GM18519 (cell line): ENCODE results near the gene OXCT1.
A peak's percentile ranks its signal among the peaks of the same experiment; 100 is the strongest.
"Not testable (repeated sequence)": the region's sequence is repeated elsewhere in the genome, so short reads cannot be mapped to it uniquely, and the experiment has no call there.

Experiments
- ATAC-seq: cut with Tn5 transposase; IDR thresholded peaks from one replicate; pipeline ENCODE4 v1.9.1; 2021; ENCODE audit warnings: mild to moderate bottlenecking, moderate library complexity; ENCODE audit not compliant: unreplicated experiment, low FRiP score

OXCT1 gene

GRCh38 chr5:41875121-41875520, 4.9 kb upstream of the OXCT1 start:
- ATAC-seq = no peak

- ATAC-seq = no peak
Measured at GRCh38 chr5:41874512-41875060, 4.4 kb upstream of the OXCT1 start.

- ATAC-seq = no peak
Measured at GRCh38 chr5:41871852-41872251, 1.6 kb upstream of the OXCT1 start.

- ATAC-seq = no peak
Measured at GRCh38 chr5:41870627-41871048, 413 bp upstream of the OXCT1 start.

GRCh38 chr5:41869151-41869723, 988 bp downstream of the OXCT1 start:
- ATAC-seq = no peak

- ATAC-seq = peak; percentile 67
Measured at GRCh38 chr5:41863871-41864486, 6.2 kb downstream of the OXCT1 start.

- ATAC-seq = no peak
Measured at GRCh38 chr5:41858890-41859289, 11.3 kb downstream of the OXCT1 start.

- ATAC-seq = no peak
Measured at GRCh38 chr5:41857989-41858388, 12.2 kb downstream of the OXCT1 start.

- ATAC-seq = peak; percentile 84
Measured at GRCh38 chr5:41856644-41857491, 13.4 kb downstream of the OXCT1 start.

- ATAC-seq = no peak
Measured at GRCh38 chr5:41852293-41852692, 17.9 kb downstream of the OXCT1 start.

- ATAC-seq = no peak
Measured at GRCh38 chr5:41851116-41851515, 19.1 kb downstream of the OXCT1 start.

- ATAC-seq = no peak
Measured at GRCh38 chr5:41848983-41849382, 21.2 kb downstream of the OXCT1 start.

GRCh38 chr5:41845751-41846150, 24.5 kb downstream of the OXCT1 start:
- ATAC-seq = not testable (repeated sequence)

GRCh38 chr5:41844502-41844901, 25.7 kb downstream of the OXCT1 start:
- ATAC-seq = no peak

- ATAC-seq = no peak
Measured at GRCh38 chr5:41843456-41844370, 26.5 kb downstream of the OXCT1 start.

GRCh38 chr5:41842777-41843176, 27.4 kb downstream of the OXCT1 start:
- ATAC-seq = peak; percentile 72

GRCh38 chr5:41841325-41841724, 28.9 kb downstream of the OXCT1 start:
- no peak for ATAC-seq

- no peak for ATAC-seq
Measured at GRCh38 chr5:41840251-41840650, 30.0 kb downstream of the OXCT1 start.

- ATAC-seq = no peak
Measured at GRCh38 chr5:41837793-41838192, 32.4 kb downstream of the OXCT1 start.

GRCh38 chr5:41835645-41836044, 34.6 kb downstream of the OXCT1 start:
- ATAC-seq = no peak
